Sigmoid colon (tissue), 4 donors: ENCODE measurements around the gene KRTAP10-3.

Experiments used
- EP300 ChIP-seq, 4 donors: sonication (generic); formaldehyde crosslinking; IDR thresholded peaks; one replicate each; pipeline ENCODE4 v1.6.1; 2017; ENCODE audit warnings: antibody characterized with exemption in 4 of 4
- POLR2A ChIP-seq, 2 donors: fragments of 450-650 bp; IDR thresholded peaks; one replicate each; pipeline ENCODE4 v1.6.1; 2016; ENCODE audit warnings: antibody characterized with exemption in 2 of 2, mild to moderate bottlenecking in 2 of 2, moderate library complexity in 2 of 2
- POLR2AphosphoS5 ChIP-seq, 4 donors: sonication (generic); formaldehyde crosslinking; IDR thresholded peaks; one replicate each; pipeline ENCODE4 v1.6.1; 2017; ENCODE audit warnings: antibody characterized with exemption in 4 of 4
- TF ChIP-seq, protein P1 (sequence below), 4 experiments: fragments of 450-650 bp in 3 of 4; fragments of 200-600 bp in 1 of 4; IDR thresholded peaks; one replicate each; pipeline ENCODE4 v1.5.1; 2016 to 2019; ENCODE audit warnings: antibody characterized with exemption in 4 of 4, mild to moderate bottlenecking in 3 of 4, moderate library complexity in 2 of 4

DNA sequence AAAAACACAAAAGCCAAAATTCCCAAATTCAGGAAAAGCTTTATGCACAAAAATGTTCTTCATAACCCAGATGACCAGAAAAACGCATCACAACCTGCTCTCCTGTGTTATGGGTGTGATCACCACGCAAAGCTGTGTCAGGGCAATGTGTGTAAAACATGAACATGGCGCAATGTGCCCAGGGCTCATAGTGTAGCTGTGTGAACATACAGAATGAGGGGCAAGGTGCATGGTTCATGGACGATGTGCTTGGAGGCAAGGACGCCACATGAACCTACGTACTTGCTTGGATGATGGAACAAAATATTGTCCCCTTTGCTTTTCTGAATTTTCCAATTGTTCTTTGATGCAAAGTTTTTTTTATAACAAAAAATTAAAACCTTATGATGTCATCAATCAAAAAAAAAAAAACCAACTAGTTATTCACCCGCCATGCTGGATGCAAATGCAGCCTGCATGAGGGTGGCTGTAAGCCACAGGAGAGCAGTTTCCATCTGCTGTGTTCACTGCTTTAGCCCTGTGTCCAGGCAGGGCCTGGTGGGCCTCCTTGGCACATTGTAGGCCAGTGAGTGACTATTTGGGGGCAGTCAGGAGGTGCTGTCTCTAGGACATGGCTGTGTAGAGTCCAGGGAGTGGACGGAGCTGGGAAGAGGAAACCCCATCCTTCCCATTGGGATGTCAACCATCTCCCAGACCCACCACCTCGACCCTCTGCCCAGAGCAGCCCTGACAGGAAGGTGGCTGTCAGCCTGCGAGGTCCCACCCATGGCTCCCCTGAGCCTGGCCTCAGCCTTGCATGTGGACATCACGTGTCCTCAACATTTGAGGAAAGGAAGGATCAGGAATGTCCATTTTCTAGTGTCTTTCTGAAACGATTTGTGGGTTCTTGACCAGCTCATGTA lies 32.2 kb downstream of the KRTAP10-3 start:
- TF ChIP-seq, protein P1, sequence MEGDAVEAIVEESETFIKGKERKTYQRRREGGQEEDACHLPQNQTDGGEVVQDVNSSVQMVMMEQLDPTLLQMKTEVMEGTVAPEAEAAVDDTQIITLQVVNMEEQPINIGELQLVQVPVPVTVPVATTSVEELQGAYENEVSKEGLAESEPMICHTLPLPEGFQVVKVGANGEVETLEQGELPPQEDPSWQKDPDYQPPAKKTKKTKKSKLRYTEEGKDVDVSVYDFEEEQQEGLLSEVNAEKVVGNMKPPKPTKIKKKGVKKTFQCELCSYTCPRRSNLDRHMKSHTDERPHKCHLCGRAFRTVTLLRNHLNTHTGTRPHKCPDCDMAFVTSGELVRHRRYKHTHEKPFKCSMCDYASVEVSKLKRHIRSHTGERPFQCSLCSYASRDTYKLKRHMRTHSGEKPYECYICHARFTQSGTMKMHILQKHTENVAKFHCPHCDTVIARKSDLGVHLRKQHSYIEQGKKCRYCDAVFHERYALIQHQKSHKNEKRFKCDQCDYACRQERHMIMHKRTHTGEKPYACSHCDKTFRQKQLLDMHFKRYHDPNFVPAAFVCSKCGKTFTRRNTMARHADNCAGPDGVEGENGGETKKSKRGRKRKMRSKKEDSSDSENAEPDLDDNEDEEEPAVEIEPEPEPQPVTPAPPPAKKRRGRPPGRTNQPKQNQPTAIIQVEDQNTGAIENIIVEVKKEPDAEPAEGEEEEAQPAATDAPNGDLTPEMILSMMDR (IDR thresholded peaks at IDR 0.05), result no peak
- TF ChIP-seq POLR2A (IDR thresholded peaks at IDR 0.05) (no peak), EP300 (IDR thresholded peaks at IDR 0.05) (no peak), POLR2AphosphoS5 (IDR thresholded peaks at IDR 0.05) (no peak)
